HG02623 (cell line): ENCODE data around the gene ACTN2.

Experiments used
- ATAC-seq: cut with Tn5 transposase; IDR thresholded peaks from one replicate; pipeline ENCODE4 v1.9.1; 2021; ENCODE audit warnings: moderate library complexity; ENCODE audit not compliant: unreplicated experiment

ACTN2 gene

GRCh38 chr1:236812334-236813030 lies 126.2 kb downstream of the ACTN2 start:
- no peak for ATAC-seq
